Measurements from ENCODE around the gene RNF44. TPM values are rescaled to one million over a fixed set of nuclear protein-coding genes. Genes with fewer than 3 reads are reported as not detected.

RNF44 gene
- total and polyA plus RNA-seq, 2 of the 4 experiments (the other 2 are of a cell fraction), result 0.54 to 12.4 TPM

- Histone ChIP-seq H2BK5ac (ENCODE audit: low read depth, low read length, poor library complexity, severe bottlenecking) (no peak overlapping the region), H2BK20ac (ENCODE audit: low read depth, low read length) (no peak overlapping the region), H3K23ac (ENCODE audit: low read depth, low read length) (no peak overlapping the region), H3K9ac (ENCODE audit: low read depth, low read length) (no peak overlapping the region), H4K20me1 (ENCODE audit: insufficient read depth, low read length) (no peaks in the 10 kb centered on the region), H3K36me3 (ENCODE audit: control insufficient read depth, insufficient read depth, low read length) (no peaks in the 10 kb centered on the region), H3K18ac (ENCODE audit: low read depth, low read length) (no peak overlapping the region), H4K5ac (ENCODE audit: low read depth, low read length) (no peak overlapping the region), H3K27me3 (ENCODE audit: control insufficient read depth, insufficient read depth, low read length) (no peaks in the 10 kb centered on the region; the same call in 1 of the 2 replicates), H3K4me1 (ENCODE audit: control insufficient read depth, insufficient read depth, low read length) (peaks cover 7% of the 10 kb centered on the region), H3K79me1 (ENCODE audit: low read depth in 1 of 2, low read length in 2 of 2) (no peaks in the 10 kb centered on the region; a peak in 1 of 4 replicates), H2AK9ac (replicated peaks; ENCODE audit: low read depth, low read length, poor library complexity) (peak overlapping the region; percentile 7), H3K4ac (ENCODE audit: low read depth, low read length) (no peak overlapping the region), H3K56ac (ENCODE audit: extremely low read depth, insufficient read depth, low read length) (no peak overlapping the region), H3K9me1 (ENCODE audit: insufficient read depth, low read length) (peaks cover 9% of the 10 kb centered on the region; the same call in 1 of the 2 replicates), H3K27ac (ENCODE audit: insufficient read depth, low read length) (no peak overlapping the region), H2AK5ac (ENCODE audit: low read depth, low read length) (peak overlapping the region; percentile 58), H3K14ac (replicated peaks; ENCODE audit: low read depth, low read length) (no peak overlapping the region), H2BK15ac (ENCODE audit: low read depth, low read length) (no peak overlapping the region), H4K91ac (ENCODE audit: insufficient read depth, low read depth, low read length) (no peak overlapping the region), H3K4me2 (ENCODE audit: low read depth, low read length) (no peak overlapping the region), H3K9me3 (ENCODE audit: control insufficient read depth, insufficient read depth, low read length) (no peaks in the 10 kb centered on the region), H2BK120ac (ENCODE audit: low read depth, low read length) (no peak overlapping the region), H4K8ac (ENCODE audit: low read depth in 2 of 2, low read length in 2 of 2) (no peak overlapping the region), H2AFZ (replicated peaks; ENCODE audit: low read length, poor library complexity) (peak overlapping the region; percentile 65), H3K4me3 (ENCODE audit: insufficient read depth, low read depth, low read length) (no peak overlapping the region)
- ChIA-PET POLR2A (ENCODE audit: unreplicated experiment) (no interaction called here), CTCF (interaction anchor here (1.4 to 1.6 kb wide), 2 partner anchors 43 to 68 kb away, joined by 4 read pairs; partner anchors contain the start of gene TSPAN17)
- in situ Hi-C loops (cut with MboI; ENCODE audit: low sequenced_read_pairs), result loop anchor here (10.0 kb wide), 1 partner anchor 46 kb away; no protein-coding TSS in a partner anchor
- ATAC-seq (ENCODE audit: low read depth) (no peak), DNase-seq (peak; percentile 38)
- WGBS, 2 experiments (ENCODE audit: extremely low coverage in 2 of 2, insufficient read length in 1 of 2), result 17% methylated on average over 6 of the region's 15 CpGs; no CpG with 5 or more reads in 1 of the 2 experiments
- intact Hi-C loops (cut with micrococcal nuclease), result no loop called here
- no TSS peak for BruUV-seq (replicated peaks)
- dilution Hi-C loops (cut with HindIII; ENCODE audit: low sequenced_read_pairs, unreplicated experiment), result no loop called here
- TF ChIP-seq, protein P1, sequence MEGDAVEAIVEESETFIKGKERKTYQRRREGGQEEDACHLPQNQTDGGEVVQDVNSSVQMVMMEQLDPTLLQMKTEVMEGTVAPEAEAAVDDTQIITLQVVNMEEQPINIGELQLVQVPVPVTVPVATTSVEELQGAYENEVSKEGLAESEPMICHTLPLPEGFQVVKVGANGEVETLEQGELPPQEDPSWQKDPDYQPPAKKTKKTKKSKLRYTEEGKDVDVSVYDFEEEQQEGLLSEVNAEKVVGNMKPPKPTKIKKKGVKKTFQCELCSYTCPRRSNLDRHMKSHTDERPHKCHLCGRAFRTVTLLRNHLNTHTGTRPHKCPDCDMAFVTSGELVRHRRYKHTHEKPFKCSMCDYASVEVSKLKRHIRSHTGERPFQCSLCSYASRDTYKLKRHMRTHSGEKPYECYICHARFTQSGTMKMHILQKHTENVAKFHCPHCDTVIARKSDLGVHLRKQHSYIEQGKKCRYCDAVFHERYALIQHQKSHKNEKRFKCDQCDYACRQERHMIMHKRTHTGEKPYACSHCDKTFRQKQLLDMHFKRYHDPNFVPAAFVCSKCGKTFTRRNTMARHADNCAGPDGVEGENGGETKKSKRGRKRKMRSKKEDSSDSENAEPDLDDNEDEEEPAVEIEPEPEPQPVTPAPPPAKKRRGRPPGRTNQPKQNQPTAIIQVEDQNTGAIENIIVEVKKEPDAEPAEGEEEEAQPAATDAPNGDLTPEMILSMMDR (conservative IDR thresholded peaks at IDR 0.05; ENCODE audit: low read depth, low read length), result peak; percentile 32; the same call in 1 of the 2 replicates
- TF ChIP-seq, protein P2, sequence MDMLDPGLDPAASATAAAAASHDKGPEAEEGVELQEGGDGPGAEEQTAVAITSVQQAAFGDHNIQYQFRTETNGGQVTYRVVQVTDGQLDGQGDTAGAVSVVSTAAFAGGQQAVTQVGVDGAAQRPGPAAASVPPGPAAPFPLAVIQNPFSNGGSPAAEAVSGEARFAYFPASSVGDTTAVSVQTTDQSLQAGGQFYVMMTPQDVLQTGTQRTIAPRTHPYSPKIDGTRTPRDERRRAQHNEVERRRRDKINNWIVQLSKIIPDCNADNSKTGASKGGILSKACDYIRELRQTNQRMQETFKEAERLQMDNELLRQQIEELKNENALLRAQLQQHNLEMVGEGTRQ (IDR thresholded peaks at IDR 0.05; ENCODE audit: low read depth, low read length), result no peak
- TF ChIP-seq CHD1 (IDR thresholded peaks at IDR 0.05; ENCODE audit: low read depth, low read length) (no peak), RAD21 (IDR thresholded peaks at IDR 0.05; ENCODE audit: low read length) (peak; percentile 39; the same call in 1 of the 2 replicates), SMC3 (IDR thresholded peaks at IDR 0.05; ENCODE audit: low read depth, low read length) (peak; percentile 36), MXI1 (IDR thresholded peaks at IDR 0.05; ENCODE audit: borderline replicate concordance, low read depth, low read length) (no peak)
Measured at GRCh38 chr5:176578391-176578808, 41.2 kb upstream of the RNF44 start.

Measured in IMR-90 (cell line).